HG03045 (cell line): ENCODE data around the gene LEUTX.
A peak's percentile ranks its signal among the peaks of the same experiment; 100 is the strongest.

Experiments
- ATAC-seq: cut with Tn5 transposase; IDR thresholded peaks from one replicate; pipeline ENCODE4 v1.9.1; 2021; ENCODE audit warnings: mild to moderate bottlenecking, moderate library complexity; ENCODE audit not compliant: unreplicated experiment

Gene LEUTX

GRCh38 chr19:39820696-39821095 lies 42.0 kb downstream of the LEUTX start:
- no peak for ATAC-seq

- no peak for ATAC-seq
These were observed 45.0 kb downstream of the LEUTX start for GRCh38 chr19:39823686-39824085.

GRCh38 chr19:39824143-39825092 lies 45.8 kb downstream of the LEUTX start:
- ATAC-seq = peak; percentile 81

- no peak for ATAC-seq
These were observed 46.4 kb downstream of the LEUTX start for GRCh38 chr19:39825093-39825463.

- ATAC-seq = no peak
These were observed 47.0 kb downstream of the LEUTX start for GRCh38 chr19:39825531-39826076.

- no peak for ATAC-seq
These were observed 47.8 kb downstream of the LEUTX start for GRCh38 chr19:39826311-39826945.

- no peak for ATAC-seq
These were observed 48.6 kb downstream of the LEUTX start for GRCh38 chr19:39827216-39827615.

GRCh38 chr19:39828015-39828653 lies 49.5 kb downstream of the LEUTX start:
- ATAC-seq = no peak

- ATAC-seq = no peak
These were observed 50.0 kb downstream of the LEUTX start for GRCh38 chr19:39828654-39829032.

- no peak for ATAC-seq
These were observed 51.1 kb downstream of the LEUTX start for GRCh38 chr19:39829702-39830275.

- ATAC-seq = no peak
These were observed 51.8 kb downstream of the LEUTX start for GRCh38 chr19:39830406-39830805.

GRCh38 chr19:39830847-39831246 lies 52.2 kb downstream of the LEUTX start:
- no peak for ATAC-seq

- no peak for ATAC-seq
These were observed 53.0 kb downstream of the LEUTX start for GRCh38 chr19:39831679-39832078.

GRCh38 chr19:39832341-39833083 lies 53.9 kb downstream of the LEUTX start:
- ATAC-seq = no peak

GRCh38 chr19:39833160-39833463 lies 54.5 kb downstream of the LEUTX start:
- ATAC-seq = no peak

- peak; percentile 84 for ATAC-seq
These were observed 55.0 kb downstream of the LEUTX start, which contains the start of gene DYRK1B for GRCh38 chr19:39833464-39834286. Gene DYRK1B (minus strand): TSS chr19:39834162. CDS start chr19:39831867, 2,295 bp downstream.

GRCh38 chr19:39834287-39834841 lies 55.7 kb downstream of the LEUTX start:
- ATAC-seq = no peak
